ENCODE data around the gene HRCT1.

- TF ChIP-seq EZH2 (IDR thresholded peaks at IDR 0.05; ENCODE audit: borderline replicate concordance, insufficient read depth, low read length, poor library complexity, severe bottlenecking), result no peak
- TF ChIP-seq CTCF (IDR thresholded peaks at IDR 0.05; ENCODE audit: poor library complexity, severe bottlenecking), result no peak
- no peak for TF ChIP-seq REST (IDR thresholded peaks at IDR 0.05; ENCODE audit: borderline replicate concordance)
Measured at GRCh38 chr9:35899021-35899420, 7.0 kb upstream of the HRCT1 start.
